SK-N-SH treated with all-trans-retinoic acid at 6 μM for 48 hours (cell line): ENCODE measurements around the gene LY6G6F.

Experiments
- ATAC-seq: fragments of 200-7000 bp; cut with Tn5 transposase; 3 replicates; pipeline ENCODE4 v1.9.1; 2020; ENCODE audit warnings: mild to moderate bottlenecking, moderate library complexity
- ARNTL ChIP-seq: fragments of 450-650 bp; formaldehyde crosslinking; IDR thresholded peaks from 2 replicates; pipeline ENCODE4 v1.5.0; 2020; ENCODE audit warnings: low read depth, mild to moderate bottlenecking, moderate library complexity, borderline replicate concordance
- BACH2 ChIP-seq: fragments of 250-450 bp; sonication (Bioruptor Pico); IDR thresholded peaks from 2 replicates; pipeline ENCODE4 v1.9.0; 2021; ENCODE audit warnings: mild to moderate bottlenecking, borderline replicate concordance
- CSDC2 ChIP-seq: fragments of 250-450 bp; sonication (Bioruptor Pico); IDR thresholded peaks from 2 replicates; pipeline ENCODE4 v1.5.0; 2020; ENCODE audit warnings: mild to moderate bottlenecking, moderate library complexity
- GLIS3 ChIP-seq: fragments of 250-450 bp; sonication (Bioruptor Pico); IDR thresholded peaks from 2 replicates; pipeline ENCODE4 v1.5.0; 2020; ENCODE audit warnings: mild to moderate bottlenecking, moderate library complexity
- ISL1 ChIP-seq: fragments of 250-450 bp; sonication (Bioruptor Pico); IDR thresholded peaks from 2 replicates; pipeline ENCODE4 v2.1.2; 2022; ENCODE audit warnings: mild to moderate bottlenecking, moderate library complexity
- OSR1 ChIP-seq: fragments of 250-450 bp; sonication (Bioruptor Pico); IDR thresholded peaks from 2 replicates; pipeline ENCODE4 v1.8.0; 2022; ENCODE audit warnings: moderate library complexity, mild to moderate bottlenecking, inconsistent platforms
- PPARA ChIP-seq: fragments of 250-450 bp; sonication (Bioruptor Pico); IDR thresholded peaks from 2 replicates; pipeline ENCODE4 v1.5.0; 2020; ENCODE audit warnings: mild to moderate bottlenecking, borderline replicate concordance
- RARB ChIP-seq: fragments of 250-450 bp; sonication (Bioruptor Pico); IDR thresholded peaks from 2 replicates; pipeline ENCODE4 v1.8.0; 2021; ENCODE audit warnings: mild to moderate bottlenecking, moderate library complexity
- SNAI2 ChIP-seq: fragments of 250-450 bp; sonication (Bioruptor Pico); IDR thresholded peaks from 2 replicates; pipeline ENCODE4 v1.5.0; 2020; ENCODE audit warnings: mild to moderate bottlenecking, moderate library complexity
- TCF4 ChIP-seq: fragments of 250-450 bp; sonication (Bioruptor Pico); IDR thresholded peaks from 2 replicates; pipeline ENCODE4 v1.8.0; 2021; ENCODE audit warnings: mild to moderate bottlenecking, moderate library complexity, borderline replicate concordance
- TOX ChIP-seq: fragments of 250-450 bp; sonication (Bioruptor Pico); IDR thresholded peaks from 2 replicates; pipeline ENCODE4 v1.8.0; 2021; ENCODE audit warnings: mild to moderate bottlenecking, moderate library complexity, borderline replicate concordance
- ZC3H10 ChIP-seq: fragments of 250-450 bp; sonication (Bioruptor Pico); IDR thresholded peaks from 2 replicates; pipeline ENCODE4 v1.5.1; 2021; ENCODE audit warnings: mild to moderate bottlenecking, moderate library complexity
- ZFP3 ChIP-seq: fragments of 250-450 bp; sonication (Bioruptor Pico); IDR thresholded peaks from 2 replicates; pipeline ENCODE4 v1.5.0; 2020; ENCODE audit warnings: mild to moderate bottlenecking, moderate library complexity
- ZFP30 ChIP-seq: fragments of 450-650 bp; formaldehyde crosslinking; IDR thresholded peaks from 2 replicates; pipeline ENCODE4 v1.5.0; 2022; ENCODE audit warnings: mild to moderate bottlenecking, moderate library complexity
- ZNF565 ChIP-seq: fragments of 450-650 bp; formaldehyde crosslinking; conservative IDR thresholded peaks from 2 replicates; pipeline ENCODE4 v1.5.0; 2020; ENCODE audit warnings: low read depth, mild to moderate bottlenecking, moderate library complexity
- ZNF70 ChIP-seq: fragments of 450-650 bp; formaldehyde crosslinking; IDR thresholded peaks from 2 replicates; pipeline ENCODE4 v1.5.0; 2020; ENCODE audit warnings: mild to moderate bottlenecking, moderate library complexity
- ZNF8 ChIP-seq: fragments of 450-650 bp; formaldehyde crosslinking; IDR thresholded peaks from 2 replicates; pipeline ENCODE4 v1.5.0; 2020; ENCODE audit warnings: mild to moderate bottlenecking, moderate library complexity
- TF ChIP-seq, protein P1 (sequence below): fragments of 250-450 bp; sonication (Bioruptor Pico); IDR thresholded peaks from 2 replicates; pipeline ENCODE4 v1.8.0; 2020; ENCODE audit warnings: mild to moderate bottlenecking, moderate library complexity, borderline replicate concordance
- TF ChIP-seq, protein P2 (sequence below): fragments of 250-450 bp; sonication (Bioruptor Pico); IDR thresholded peaks from 2 replicates; pipeline ENCODE4 v1.5.1; 2021; ENCODE audit warnings: mild to moderate bottlenecking, moderate library complexity
- TF ChIP-seq, protein P3 (sequence below): fragments of 250-450 bp; sonication (Bioruptor Pico); IDR thresholded peaks from 2 replicates; pipeline ENCODE4 v1.5.1; 2020; ENCODE audit warnings: low read depth, mild to moderate bottlenecking, moderate library complexity
- TF ChIP-seq, protein P4 (sequence below): fragments of 250-450 bp; sonication (Bioruptor Pico); IDR thresholded peaks from 2 replicates; pipeline ENCODE4 v1.8.0; 2021; ENCODE audit warnings: low read depth, mild to moderate bottlenecking, moderate library complexity, borderline replicate concordance

LY6G6F gene

DNA sequence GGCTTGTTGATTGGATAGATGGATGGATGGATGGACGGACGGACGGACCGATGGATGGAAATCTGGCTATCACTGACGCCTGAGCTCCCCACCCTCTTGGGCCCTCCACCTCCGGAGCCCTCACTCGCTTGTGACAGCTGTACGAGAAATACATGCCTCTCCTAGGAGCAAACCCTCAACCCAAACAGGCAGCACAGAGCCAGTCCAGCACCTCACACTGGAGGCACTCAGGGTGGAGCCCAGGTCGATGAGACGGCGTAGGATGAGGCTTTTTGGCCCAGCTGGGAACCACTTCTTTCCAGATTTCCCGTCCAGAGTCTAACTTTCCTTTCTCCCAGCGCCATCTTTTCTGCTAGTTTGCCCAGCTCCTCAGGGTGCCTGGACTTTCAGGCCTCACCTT, 23.1 kb upstream of the LY6G6F start:
- no peak for ATAC-seq
- no peak for TF ChIP-seq ZFP30 (CRISPR knock-in tag)
- TF ChIP-seq, protein P1, sequence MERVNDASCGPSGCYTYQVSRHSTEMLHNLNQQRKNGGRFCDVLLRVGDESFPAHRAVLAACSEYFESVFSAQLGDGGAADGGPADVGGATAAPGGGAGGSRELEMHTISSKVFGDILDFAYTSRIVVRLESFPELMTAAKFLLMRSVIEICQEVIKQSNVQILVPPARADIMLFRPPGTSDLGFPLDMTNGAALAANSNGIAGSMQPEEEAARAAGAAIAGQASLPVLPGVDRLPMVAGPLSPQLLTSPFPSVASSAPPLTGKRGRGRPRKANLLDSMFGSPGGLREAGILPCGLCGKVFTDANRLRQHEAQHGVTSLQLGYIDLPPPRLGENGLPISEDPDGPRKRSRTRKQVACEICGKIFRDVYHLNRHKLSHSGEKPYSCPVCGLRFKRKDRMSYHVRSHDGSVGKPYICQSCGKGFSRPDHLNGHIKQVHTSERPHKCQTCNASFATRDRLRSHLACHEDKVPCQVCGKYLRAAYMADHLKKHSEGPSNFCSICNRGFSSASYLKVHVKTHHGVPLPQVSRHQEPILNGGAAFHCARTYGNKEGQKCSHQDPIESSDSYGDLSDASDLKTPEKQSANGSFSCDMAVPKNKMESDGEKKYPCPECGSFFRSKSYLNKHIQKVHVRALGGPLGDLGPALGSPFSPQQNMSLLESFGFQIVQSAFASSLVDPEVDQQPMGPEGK = no peak
- TF ChIP-seq, protein P2, sequence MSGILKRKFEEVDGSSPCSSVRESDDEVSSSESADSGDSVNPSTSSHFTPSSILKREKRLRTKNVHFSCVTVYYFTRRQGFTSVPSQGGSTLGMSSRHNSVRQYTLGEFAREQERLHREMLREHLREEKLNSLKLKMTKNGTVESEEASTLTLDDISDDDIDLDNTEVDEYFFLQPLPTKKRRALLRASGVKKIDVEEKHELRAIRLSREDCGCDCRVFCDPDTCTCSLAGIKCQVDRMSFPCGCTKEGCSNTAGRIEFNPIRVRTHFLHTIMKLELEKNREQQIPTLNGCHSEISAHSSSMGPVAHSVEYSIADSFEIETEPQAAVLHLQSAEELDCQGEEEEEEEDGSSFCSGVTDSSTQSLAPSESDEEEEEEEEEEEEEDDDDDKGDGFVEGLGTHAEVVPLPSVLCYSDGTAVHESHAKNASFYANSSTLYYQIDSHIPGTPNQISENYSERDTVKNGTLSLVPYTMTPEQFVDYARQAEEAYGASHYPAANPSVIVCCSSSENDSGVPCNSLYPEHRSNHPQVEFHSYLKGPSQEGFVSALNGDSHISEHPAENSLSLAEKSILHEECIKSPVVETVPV (CRISPR knock-in tag) = no peak
- TF ChIP-seq, protein P3, sequence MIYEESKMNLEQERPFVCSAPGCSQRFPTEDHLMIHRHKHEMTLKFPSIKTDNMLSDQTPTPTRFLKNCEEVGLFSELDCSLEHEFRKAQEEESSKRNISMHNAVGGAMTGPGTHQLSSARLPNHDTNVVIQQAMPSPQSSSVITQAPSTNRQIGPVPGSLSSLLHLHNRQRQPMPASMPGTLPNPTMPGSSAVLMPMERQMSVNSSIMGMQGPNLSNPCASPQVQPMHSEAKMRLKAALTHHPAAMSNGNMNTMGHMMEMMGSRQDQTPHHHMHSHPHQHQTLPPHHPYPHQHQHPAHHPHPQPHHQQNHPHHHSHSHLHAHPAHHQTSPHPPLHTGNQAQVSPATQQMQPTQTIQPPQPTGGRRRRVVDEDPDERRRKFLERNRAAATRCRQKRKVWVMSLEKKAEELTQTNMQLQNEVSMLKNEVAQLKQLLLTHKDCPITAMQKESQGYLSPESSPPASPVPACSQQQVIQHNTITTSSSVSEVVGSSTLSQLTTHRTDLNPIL (CRISPR knock-in tag) = no peak
- no peak for TF ChIP-seq CSDC2 (CRISPR knock-in tag)
- TF ChIP-seq, all 23 proteins: peak for 0

DNA sequence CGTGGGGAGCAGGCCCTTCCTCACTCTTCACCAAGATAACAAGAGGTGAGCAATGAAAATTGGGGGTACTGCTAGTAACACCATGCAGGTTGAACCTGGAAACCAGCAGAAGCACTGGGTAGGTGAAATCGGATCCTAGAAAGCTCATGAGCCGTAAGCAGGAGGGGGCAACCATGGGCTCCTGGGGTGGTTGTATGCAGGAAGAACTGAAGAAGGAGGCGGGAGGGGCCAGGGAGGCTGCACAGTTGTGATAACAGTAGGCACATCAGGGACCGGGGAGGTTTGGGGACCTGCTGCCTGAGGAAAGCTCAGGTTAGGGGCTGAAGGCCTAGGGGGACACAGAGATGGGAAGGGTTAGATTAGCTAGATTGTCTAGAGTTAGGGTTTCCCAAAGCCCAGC, 20.2 kb upstream of the LY6G6F start:
- TF ChIP-seq ZNF8 (no peak), ZC3H10 (CRISPR knock-in tag) (no peak), SNAI2 (CRISPR knock-in tag) (no peak), CSDC2 (CRISPR knock-in tag) (no peak), ISL1 (CRISPR knock-in tag) (no peak), RARB (CRISPR knock-in tag) (no peak), TOX (no peak), PPARA (CRISPR knock-in tag) (no peak), TCF4 (CRISPR knock-in tag) (no peak), ARNTL (CRISPR knock-in tag) (no peak), ZNF70 (CRISPR knock-in tag) (no peak), ZFP30 (CRISPR knock-in tag) (no peak), OSR1 (CRISPR knock-in tag) (no peak), ZNF565 (CRISPR knock-in tag) (no peak), BACH2 (no peak)
- TF ChIP-seq, protein P1 = no peak
- TF ChIP-seq, protein P2 (CRISPR knock-in tag) = no peak
- ATAC-seq = no peak

DNA sequence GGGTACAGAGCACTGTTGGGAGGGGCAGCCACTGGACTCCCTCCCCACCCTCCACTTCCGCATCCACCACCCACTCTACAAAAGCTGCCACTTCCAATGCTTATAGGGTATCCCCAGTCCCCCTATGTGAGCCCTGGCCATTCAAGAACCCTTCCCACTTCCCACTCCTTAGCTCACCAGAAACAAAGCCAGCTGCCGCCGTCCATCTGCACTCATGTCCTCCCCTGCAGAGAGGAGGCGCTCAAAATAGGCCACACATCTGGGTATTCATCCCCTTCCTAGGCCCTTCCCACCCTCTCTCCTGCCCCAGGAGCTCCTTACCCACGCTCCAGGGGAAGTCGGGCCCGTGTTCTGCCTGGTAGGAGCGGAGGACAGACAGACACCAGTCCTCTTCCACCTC, 19.3 kb upstream of the LY6G6F start:
- no peak for ATAC-seq
- TF ChIP-seq ARNTL (CRISPR knock-in tag) (no peak), SNAI2 (CRISPR knock-in tag) (no peak), ZNF70 (CRISPR knock-in tag) (no peak), ZC3H10 (CRISPR knock-in tag) (no peak), TCF4 (CRISPR knock-in tag) (no peak), CSDC2 (CRISPR knock-in tag) (no peak), ZNF565 (CRISPR knock-in tag) (no peak), BACH2 (no peak), RARB (CRISPR knock-in tag) (no peak), GLIS3 (CRISPR knock-in tag) (no peak), TOX (no peak), ZFP3 (CRISPR knock-in tag) (no peak), ZFP30 (CRISPR knock-in tag) (no peak), ZNF8 (no peak)
- TF ChIP-seq, protein P3 (CRISPR knock-in tag) = no peak
- TF ChIP-seq, protein P2 (CRISPR knock-in tag) = no peak
- TF ChIP-seq, protein P4, sequence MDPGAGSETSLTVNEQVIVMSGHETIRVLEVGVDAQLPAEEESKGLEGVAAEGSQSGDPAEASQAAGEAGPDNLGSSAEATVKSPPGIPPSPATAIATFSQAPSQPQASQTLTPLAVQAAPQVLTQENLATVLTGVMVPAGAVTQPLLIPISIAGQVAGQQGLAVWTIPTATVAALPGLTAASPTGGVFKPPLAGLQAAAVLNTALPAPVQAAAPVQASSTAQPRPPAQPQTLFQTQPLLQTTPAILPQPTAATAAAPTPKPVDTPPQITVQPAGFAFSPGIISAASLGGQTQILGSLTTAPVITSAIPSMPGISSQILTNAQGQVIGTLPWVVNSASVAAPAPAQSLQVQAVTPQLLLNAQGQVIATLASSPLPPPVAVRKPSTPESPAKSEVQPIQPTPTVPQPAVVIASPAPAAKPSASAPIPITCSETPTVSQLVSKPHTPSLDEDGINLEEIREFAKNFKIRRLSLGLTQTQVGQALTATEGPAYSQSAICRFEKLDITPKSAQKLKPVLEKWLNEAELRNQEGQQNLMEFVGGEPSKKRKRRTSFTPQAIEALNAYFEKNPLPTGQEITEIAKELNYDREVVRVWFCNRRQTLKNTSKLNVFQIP (CRISPR knock-in tag) = no peak
